Activated T-cell treated with anti-CD3 and anti-CD28 coated beads, Interleukin-2, amount 50 U/mL, for 72 hours (primary cell): Measurements from ENCODE around the gene NEBL. TPM values are rescaled to one million over a fixed set of nuclear protein-coding genes. Genes with fewer than 3 reads are reported as not detected.

Source experiments
- ATAC-seq, 2 donors: fragments of 150-1000 bp; cut with Tn5 transposase; replicated peaks in 1 of 2; 2 replicates each; pipeline ENCODE4 v1.10.0; 2021; ENCODE audit warnings: moderate library complexity in 2 of 2, mild to moderate bottlenecking in 1 of 2
- DNase-seq, 2 donors: peaks; one replicate each; pipeline ENCODE4 v3.0.0; 2021 to 2022; ENCODE audit warnings: mixed read lengths in 1 of 2
- H3K27ac Mint-ChIP-seq: one replicate; pipeline ENCODE4 v1.8.0; 2022; ENCODE audit warnings: mild to moderate bottlenecking, moderate library complexity, mixed read lengths
- H3K27me3 Mint-ChIP-seq: one replicate; pipeline ENCODE4 v1.8.0; 2022; ENCODE audit warnings: low read depth, mixed read lengths
- H3K36me3 Mint-ChIP-seq, 2 donors: one replicate each; pipeline ENCODE4 v1.8.0; 2022; ENCODE audit warnings: mixed read lengths in 2 of 2, mild to moderate bottlenecking in 1 of 2; ENCODE audit not compliant: insufficient read depth in 2 of 2
- H3K4me1 Mint-ChIP-seq: one replicate; pipeline ENCODE4 v1.8.0; 2022; ENCODE audit warnings: low read depth, mixed read lengths
- H3K4me3 Mint-ChIP-seq, 2 donors: one replicate each; pipeline ENCODE4 v1.8.0; 2022; ENCODE audit warnings: mild to moderate bottlenecking in 2 of 2, mixed read lengths in 2 of 2, moderate library complexity in 2 of 2
- H3K9me3 Mint-ChIP-seq, 2 donors: one replicate each; pipeline ENCODE4 v1.8.0; 2022; ENCODE audit warnings: mixed read lengths in 2 of 2
- total RNA-seq, 2 donors: library from RNA; stranded (reverse); gene quantifications; one replicate each; pipeline ENCODE4 v1.2.3, GENCODE V29; 2022

Gene NEBL
- total RNA-seq, 2 donors from 2014 or later, result 0.09 to 0.17 TPM

DNA sequence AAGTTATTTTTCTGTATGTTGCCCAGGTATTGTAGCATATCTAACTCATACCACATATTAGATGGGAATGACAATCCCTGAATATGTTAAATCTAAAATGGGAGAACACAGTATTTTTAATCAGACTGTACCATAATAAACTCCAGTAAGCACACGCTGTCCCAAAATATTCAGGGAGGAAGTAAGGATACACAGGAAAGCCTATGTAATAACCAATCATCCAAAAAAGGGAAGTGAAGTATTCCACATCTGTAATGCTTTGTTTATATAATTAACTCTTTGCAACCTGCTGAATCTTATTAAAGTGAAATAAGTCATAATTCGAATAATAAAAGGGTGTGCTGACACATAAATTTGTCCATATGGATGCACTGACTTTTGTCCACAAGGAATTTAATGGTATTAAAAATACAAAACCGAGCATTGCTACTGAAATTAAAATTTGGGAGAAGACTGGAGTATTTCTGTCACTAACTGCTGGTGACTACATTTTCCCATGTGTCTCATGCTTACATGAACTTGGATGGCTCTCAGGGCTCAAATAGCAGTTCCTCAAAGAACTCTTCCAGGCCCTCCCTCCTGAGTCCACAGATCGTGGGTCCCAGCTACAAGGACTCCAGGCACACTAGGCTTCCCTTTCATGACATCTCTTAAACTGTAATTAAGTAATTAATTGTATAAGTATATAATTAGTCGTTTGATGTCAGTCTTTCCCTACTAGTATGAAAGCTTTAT is 120.6 kb downstream of the NEBL start:
- DNase-seq, result no peak
- H3K4me1 Mint-ChIP-seq, result no peaks in the 10 kb centered on the region
- H3K4me3 Mint-ChIP-seq, result no peak overlapping the region
- H3K36me3 Mint-ChIP-seq, result no peaks in the 10 kb centered on the region
- ATAC-seq, result no peak
- H3K27me3 Mint-ChIP-seq, result no peaks in the 10 kb centered on the region
- peaks cover 2 to 3% of the 10 kb centered on the region in 2 donors for H3K9me3 Mint-ChIP-seq
- no peak overlapping the region for H3K27ac Mint-ChIP-seq

DNA sequence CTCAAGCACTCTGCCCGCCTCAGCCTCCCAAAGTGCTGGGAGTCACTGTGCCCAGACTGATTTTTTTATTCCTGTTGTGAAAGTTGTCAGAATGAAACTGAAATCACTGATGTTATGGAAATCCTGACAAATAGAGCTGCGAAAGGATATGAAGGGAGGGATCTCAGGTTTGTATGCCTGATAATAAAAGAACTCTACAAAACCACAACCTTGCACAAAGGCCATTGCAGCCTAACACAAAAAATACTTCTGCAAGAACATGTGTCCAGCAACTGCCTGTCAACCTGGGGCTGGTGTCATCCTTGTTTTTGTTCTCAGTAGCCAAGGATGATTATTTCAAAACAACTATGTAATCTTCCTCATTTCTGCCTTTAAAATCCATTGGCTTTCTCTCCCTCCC is 126.1 kb downstream of the NEBL start:
- Mint-ChIP-seq H3K36me3 (no peaks in the 10 kb centered on the region), H3K4me1 (no peaks in the 10 kb centered on the region), H3K27me3 (peaks cover 8% of the 10 kb centered on the region), H3K27ac (no peak overlapping the region), H3K9me3 (peaks cover 0 to 1% of the 10 kb centered on the region in 2 donors), H3K4me3 (no peak overlapping the region)
- DNase-seq (no peak), ATAC-seq (no peak)

DNA sequence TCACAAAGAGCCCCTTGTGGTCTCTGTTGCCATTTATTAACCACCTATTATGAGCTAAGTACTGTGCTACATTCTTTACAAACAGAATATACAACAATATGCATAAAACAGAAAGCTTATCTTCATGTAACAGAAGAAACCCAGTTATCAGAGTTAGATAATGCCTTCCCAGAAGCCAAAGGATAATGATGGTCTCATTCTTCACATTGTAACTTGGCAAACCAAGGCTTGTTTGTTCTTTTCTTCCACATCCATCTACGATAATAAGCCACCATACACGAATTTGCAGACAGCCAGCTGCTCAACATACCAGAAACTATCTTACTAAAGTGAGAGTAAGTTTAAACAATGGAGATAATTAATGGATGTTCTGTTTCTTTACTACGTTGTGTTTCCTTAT is 127.6 kb downstream of the NEBL start:
- Mint-ChIP-seq H3K27ac (no peak overlapping the region), H3K9me3 (peaks cover 0 to 1% of the 10 kb centered on the region in 2 donors), H3K4me3 (no peak overlapping the region), H3K27me3 (peaks cover 8% of the 10 kb centered on the region), H3K36me3 (no peaks in the 10 kb centered on the region), H3K4me1 (no peaks in the 10 kb centered on the region)
- ATAC-seq (no peak), DNase-seq (no peak)

DNA sequence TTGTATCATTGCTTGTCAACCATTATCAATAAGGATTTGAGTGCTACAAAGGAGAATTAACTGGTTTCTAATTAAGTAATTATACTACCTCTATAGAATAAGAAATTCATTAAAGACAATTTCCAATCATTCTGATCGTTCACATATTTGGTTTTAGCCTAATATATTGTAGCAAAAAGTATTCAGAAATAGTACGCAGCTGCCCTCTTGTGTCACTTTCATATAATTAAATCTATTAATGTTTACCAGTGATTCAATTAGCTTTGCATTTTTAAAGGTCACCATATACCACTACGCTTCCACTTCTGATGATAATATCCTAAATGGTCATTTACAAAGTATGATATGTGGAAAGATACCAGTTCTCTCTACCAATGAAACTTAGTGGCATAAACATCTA is 128.3 kb downstream of the NEBL start:
- Mint-ChIP-seq H3K4me1 (no peaks in the 10 kb centered on the region), H3K36me3 (no peaks in the 10 kb centered on the region), H3K9me3 (peaks cover 0 to 1% of the 10 kb centered on the region in 2 donors), H3K4me3 (no peak overlapping the region), H3K27ac (no peak overlapping the region), H3K27me3 (peaks cover 8% of the 10 kb centered on the region)
- DNase-seq, result no peak
- no peak for ATAC-seq

DNA sequence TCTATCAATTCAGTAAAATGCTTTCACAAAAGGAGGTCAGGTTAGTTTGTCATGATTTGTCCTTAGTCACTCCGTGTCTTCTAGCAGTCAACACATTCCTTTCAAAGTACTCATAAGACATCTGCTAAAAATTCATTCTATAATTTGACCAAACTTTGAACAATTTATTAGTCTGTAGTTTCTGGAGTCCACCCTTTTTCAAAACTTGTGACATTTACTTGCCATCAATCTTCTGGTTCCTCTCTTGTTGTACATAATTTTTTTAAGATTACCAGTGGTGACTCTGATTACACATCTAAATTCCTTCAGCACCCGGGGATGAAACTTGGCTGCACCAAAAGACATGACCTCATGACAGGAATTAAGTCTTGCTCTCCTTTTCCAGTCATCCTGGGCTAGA is 130.1 kb downstream of the NEBL start:
- ATAC-seq (no peak), DNase-seq (no peak)
- peaks cover 8% of the 10 kb centered on the region for H3K27me3 Mint-ChIP-seq
- no peak overlapping the region for H3K27ac Mint-ChIP-seq
- peaks cover 0 to 4% of the 10 kb centered on the region in 2 donors for H3K9me3 Mint-ChIP-seq
- no peaks in the 10 kb centered on the region for H3K36me3 Mint-ChIP-seq
- H3K4me1 Mint-ChIP-seq, result no peaks in the 10 kb centered on the region
- H3K4me3 Mint-ChIP-seq, result no peak overlapping the region

DNA sequence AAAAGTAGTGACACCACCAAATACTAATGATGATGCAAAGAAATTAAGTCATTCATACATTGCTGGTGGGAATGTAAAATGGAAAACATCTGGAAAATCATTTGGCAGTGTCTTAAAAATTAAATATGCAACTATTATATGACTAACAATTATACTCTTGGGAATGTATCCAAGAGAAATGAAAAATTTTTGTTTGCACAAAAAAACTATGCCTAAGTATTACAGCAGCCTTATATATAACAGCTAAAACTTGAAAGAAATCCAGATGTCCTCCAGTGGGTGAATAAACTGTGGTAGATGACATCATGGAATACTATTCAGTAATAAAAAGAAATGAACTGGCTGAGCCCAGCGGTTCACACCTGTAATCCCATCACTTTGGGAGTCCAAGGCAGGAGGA is 132.0 kb downstream of the NEBL start:
- no peaks in the 10 kb centered on the region for H3K36me3 Mint-ChIP-seq
- no peak for ATAC-seq
- H3K9me3 Mint-ChIP-seq, result peaks cover 0 to 6% of the 10 kb centered on the region in 2 donors
- H3K27ac Mint-ChIP-seq, result no peak overlapping the region
- H3K27me3 Mint-ChIP-seq, result peaks cover 5% of the 10 kb centered on the region
- no peaks in the 10 kb centered on the region for H3K4me1 Mint-ChIP-seq
- no peak for DNase-seq
- no peak overlapping the region for H3K4me3 Mint-ChIP-seq

DNA sequence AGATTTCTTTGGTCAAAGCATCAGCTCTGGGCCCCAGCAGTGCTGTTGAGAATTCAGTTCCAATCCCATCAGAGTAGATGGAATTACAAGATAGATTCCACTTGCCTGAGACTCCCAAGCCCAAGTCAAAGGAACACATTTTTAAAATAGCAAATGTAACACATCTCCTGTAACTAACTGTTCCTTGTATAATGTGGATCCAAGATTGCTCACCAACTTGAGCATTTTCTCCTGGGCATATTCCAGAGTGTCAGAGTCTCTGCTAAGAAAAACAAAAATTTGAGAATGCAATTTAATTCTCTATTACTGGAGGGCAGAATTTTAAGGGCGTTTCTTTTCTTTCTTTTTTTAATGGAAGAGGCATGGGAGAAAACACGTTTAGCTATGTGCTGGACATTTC is 136.7 kb downstream of the NEBL start:
- H3K4me1 Mint-ChIP-seq, result no peaks in the 10 kb centered on the region
- no peaks in the 10 kb centered on the region for H3K36me3 Mint-ChIP-seq
- no peak for ATAC-seq
- H3K27ac Mint-ChIP-seq, result no peak overlapping the region
- no peak overlapping the region for H3K4me3 Mint-ChIP-seq
- DNase-seq, result no peak
- peaks cover 0 to 5% of the 10 kb centered on the region in 2 donors for H3K9me3 Mint-ChIP-seq
- no peaks in the 10 kb centered on the region for H3K27me3 Mint-ChIP-seq

DNA sequence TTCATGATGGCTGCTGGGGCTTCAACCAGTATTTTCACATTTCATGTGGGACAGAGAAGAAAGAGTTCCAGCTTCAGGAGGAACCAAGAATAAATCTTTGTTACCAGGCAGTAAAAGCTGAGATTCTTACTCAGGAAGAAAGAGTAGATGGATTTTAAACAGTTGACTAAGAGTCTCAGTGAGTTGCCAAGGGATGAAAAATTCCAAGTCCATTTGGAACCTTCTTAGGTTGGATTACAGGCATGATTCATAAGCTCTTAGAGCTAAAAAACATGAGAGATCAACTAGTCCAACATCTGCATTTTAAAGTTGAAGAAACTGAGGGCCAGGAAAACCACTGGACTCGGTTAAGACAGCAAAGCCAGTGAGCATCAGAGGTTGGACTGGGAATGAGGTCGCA is 148.6 kb downstream of the NEBL start:
- Mint-ChIP-seq H3K4me3 (no peak overlapping the region), H3K36me3 (peaks cover 0 to 2% of the 10 kb centered on the region in 2 donors), H3K4me1 (no peaks in the 10 kb centered on the region), H3K27me3 (no peaks in the 10 kb centered on the region), H3K9me3 (peaks cover 5% of the 10 kb centered on the region in 2 donors), H3K27ac (no peak overlapping the region)
- ATAC-seq, result no peak
- DNase-seq, result no peak

DNA sequence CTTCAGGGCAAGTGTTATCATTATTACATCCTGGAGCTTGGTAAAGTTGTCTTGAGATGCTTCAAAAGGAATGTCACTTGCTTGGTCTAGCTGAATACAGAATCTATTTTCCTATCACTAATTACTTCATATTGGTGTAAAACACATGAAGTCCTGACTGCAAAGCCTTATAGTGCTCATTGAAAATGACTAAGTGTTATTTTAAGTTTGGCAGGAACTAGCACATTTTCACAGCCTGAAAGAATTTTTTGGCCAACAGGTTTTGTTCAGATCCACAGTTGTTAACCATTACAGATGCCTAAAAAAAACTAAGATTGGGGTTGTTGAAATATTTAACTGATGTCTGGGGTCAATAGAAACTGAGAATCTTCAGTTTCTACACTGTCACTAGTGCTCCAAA is 149.3 kb downstream of the NEBL start:
- no peak for ATAC-seq
- Mint-ChIP-seq H3K27ac (no peak overlapping the region), H3K36me3 (peaks cover 0 to 2% of the 10 kb centered on the region in 2 donors), H3K4me3 (no peak overlapping the region), H3K9me3 (peaks cover 5% of the 10 kb centered on the region in 2 donors), H3K27me3 (no peaks in the 10 kb centered on the region), H3K4me1 (no peaks in the 10 kb centered on the region)
- DNase-seq, result no peak

DNA sequence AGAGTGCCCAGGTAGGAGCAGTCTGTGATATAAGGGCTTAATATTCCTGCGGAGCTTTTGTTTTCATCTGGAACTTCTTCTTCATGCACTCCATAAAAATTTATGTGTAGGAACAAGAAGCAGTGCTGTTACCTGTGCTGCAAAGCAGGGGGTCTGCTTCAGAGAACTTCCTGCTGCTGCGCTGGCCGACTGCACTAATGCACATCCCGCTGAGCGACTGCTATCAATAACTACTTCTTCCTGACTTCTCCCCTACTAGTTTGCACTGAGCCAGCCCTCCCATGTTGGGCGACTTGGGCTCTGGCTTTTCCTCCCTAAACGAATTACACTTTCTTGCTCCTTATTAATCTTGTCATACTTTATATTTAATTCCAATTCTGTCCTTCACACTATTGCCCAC is 150.3 kb downstream of the NEBL start:
- H3K4me1 Mint-ChIP-seq, result no peaks in the 10 kb centered on the region
- H3K4me3 Mint-ChIP-seq, result no peak overlapping the region
- no peak for ATAC-seq
- no peaks in the 10 kb centered on the region for H3K27me3 Mint-ChIP-seq
- peaks cover 0 to 2% of the 10 kb centered on the region in 2 donors for H3K36me3 Mint-ChIP-seq
- peaks cover 6 to 7% of the 10 kb centered on the region in 2 donors for H3K9me3 Mint-ChIP-seq
- no peak overlapping the region for H3K27ac Mint-ChIP-seq
- no peak for DNase-seq

DNA sequence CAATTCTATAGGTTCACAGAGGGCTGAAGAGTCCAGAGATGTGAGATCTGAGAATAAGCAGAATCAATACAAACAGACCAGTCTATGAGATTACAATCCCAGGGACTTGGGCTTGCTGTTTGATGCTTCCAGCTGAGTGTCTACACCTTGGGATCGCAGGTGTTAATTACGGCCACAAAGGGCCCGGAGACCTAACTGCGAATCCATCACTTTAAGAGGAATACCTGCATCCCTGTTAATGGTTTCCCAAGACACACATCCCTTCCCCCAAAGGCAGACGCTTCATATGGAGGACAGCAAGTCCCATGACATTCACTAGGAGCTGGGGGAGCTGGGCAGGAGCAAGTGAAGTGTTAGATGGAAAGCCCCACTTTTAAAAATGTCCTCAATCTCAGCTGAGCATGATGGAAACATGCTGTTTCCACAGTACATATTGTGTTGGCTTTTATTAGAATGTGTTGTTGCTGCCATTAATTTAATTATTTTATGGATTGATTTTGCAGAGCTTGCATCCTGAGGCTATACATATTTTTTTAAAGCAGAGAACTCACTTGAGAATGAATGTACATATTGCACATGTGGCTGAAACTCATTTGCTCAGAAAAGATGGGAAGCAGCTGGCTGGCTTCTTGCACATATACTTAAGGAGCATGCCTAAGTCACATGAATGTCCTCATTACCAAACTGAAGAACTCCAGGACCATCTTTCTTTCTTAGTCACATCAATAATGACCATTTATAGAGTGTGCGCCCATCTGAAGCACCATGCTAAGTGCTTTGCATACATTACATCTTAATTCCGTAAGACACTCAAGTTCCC is 151.3 kb downstream of the NEBL start:
- ATAC-seq (no peak), DNase-seq (no peak)
- Mint-ChIP-seq H3K4me3 (no peak overlapping the region), H3K4me1 (no peaks in the 10 kb centered on the region), H3K27me3 (no peaks in the 10 kb centered on the region), H3K27ac (no peak overlapping the region), H3K36me3 (peaks cover 0 to 2% of the 10 kb centered on the region in 2 donors), H3K9me3 (peaks cover 7 to 9% of the 10 kb centered on the region in 2 donors)

DNA sequence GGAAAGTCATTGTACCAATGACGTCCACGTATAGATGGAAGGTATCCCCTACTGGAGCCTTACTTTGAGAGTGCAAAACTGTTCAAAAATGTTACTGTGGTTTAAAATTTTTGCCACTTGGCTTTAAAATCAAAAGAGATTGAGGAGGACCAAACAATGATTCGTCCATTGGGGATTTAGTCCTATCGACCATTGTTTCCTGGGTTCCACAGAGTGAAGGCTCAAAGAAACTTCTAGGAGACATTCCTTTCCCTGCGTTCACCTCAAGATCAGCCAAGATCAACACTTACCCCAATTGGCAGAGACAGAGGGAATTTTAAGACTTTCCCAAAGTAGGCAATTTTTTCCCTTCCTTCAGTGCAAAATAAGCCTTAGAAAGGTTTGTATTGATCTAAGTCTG is 152.3 kb downstream of the NEBL start:
- peaks cover 5 to 8% of the 10 kb centered on the region in 2 donors for H3K9me3 Mint-ChIP-seq
- H3K4me3 Mint-ChIP-seq, result no peak overlapping the region
- no peaks in the 10 kb centered on the region for H3K4me1 Mint-ChIP-seq
- no peaks in the 10 kb centered on the region for H3K27me3 Mint-ChIP-seq
- H3K27ac Mint-ChIP-seq, result no peak overlapping the region
- no peak for ATAC-seq
- DNase-seq, result no peak
- H3K36me3 Mint-ChIP-seq, result peaks cover 0 to under 1% of the 10 kb centered on the region in 2 donors

DNA sequence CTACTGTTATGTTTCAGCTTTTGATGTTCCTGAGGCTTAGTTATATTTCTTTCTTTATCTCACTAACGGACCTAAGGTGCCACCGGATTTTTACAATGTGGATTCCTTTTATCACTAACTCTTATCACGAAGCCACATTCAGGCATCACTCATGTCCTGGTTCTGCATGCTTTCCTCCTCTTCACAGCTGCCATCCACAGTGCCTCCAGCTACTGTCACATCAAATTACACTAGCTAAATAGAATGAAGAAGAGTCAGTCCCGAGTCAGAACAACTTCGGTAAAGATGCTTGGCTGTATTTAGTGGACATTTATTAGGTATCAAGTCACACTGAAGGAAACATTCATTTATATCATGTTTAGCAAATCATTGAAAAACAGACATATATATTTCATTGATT is 153.2 kb downstream of the NEBL start:
- no peaks in the 10 kb centered on the region for H3K27me3 Mint-ChIP-seq
- peaks cover 4 to 11% of the 10 kb centered on the region in 2 donors for H3K9me3 Mint-ChIP-seq
- H3K36me3 Mint-ChIP-seq, result no peaks in the 10 kb centered on the region
- no peak overlapping the region for H3K4me3 Mint-ChIP-seq
- DNase-seq, result no peak
- ATAC-seq, result no peak
- H3K27ac Mint-ChIP-seq, result no peak overlapping the region
- no peaks in the 10 kb centered on the region for H3K4me1 Mint-ChIP-seq
